Epithelial cell of proximal tubule (primary cell): ENCODE results near the gene ABLIM2. TPM values are rescaled to one million over a fixed set of nuclear protein-coding genes. Genes with fewer than 3 reads are reported as not detected.

ENCODE experiments used
- DNase-seq: peaks from one replicate; pipeline ENCODE4 v3.0.0-alpha.2; 2011; ENCODE audit warnings: low read depth
- H3K4me3 ChIP-seq: 2 replicates; pipeline ENCODE4 v1.5.1; 2011; ENCODE audit warnings: low read depth, mild to moderate bottlenecking, low read length
- total RNA-seq: library from RNA; depleted of rRNA; stranded (reverse); fragments of >200 nt; gene quantifications from 2 replicates; pipeline ENCODE4 v1.2.3, GENCODE V29; 2015
- TF ChIP-seq, protein P1 (sequence below): conservative IDR thresholded peaks from 2 replicates; pipeline ENCODE4 v1.5.1; 2012; ENCODE audit warnings: low read depth, mild to moderate bottlenecking, low read length

ABLIM2 gene
- total RNA-seq, 1 donor from 2014 or later: 1.0 TPM

DNA sequence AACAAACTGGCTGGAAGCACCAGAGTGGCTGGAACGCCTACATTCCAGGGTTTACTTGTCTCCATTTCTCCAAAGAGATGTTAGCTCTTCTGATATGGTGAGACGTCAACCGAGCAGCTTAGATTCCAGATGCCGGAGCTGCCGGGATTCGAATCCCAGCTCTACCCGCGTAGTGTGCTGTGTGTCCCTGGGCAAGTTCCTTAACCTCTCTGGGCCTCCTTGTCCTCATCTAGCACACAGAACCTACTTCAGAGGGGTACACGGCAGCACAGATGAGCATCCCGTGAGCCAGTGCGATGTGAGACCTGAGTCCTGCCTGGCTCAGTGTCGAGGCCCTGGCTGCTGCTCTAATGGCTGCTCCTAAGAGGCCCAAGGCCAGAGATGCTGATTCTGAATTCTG is 60.1 kb downstream of the ABLIM2 start:
- H3K4me3 ChIP-seq: no peak overlapping the region
- TF ChIP-seq, protein P1, sequence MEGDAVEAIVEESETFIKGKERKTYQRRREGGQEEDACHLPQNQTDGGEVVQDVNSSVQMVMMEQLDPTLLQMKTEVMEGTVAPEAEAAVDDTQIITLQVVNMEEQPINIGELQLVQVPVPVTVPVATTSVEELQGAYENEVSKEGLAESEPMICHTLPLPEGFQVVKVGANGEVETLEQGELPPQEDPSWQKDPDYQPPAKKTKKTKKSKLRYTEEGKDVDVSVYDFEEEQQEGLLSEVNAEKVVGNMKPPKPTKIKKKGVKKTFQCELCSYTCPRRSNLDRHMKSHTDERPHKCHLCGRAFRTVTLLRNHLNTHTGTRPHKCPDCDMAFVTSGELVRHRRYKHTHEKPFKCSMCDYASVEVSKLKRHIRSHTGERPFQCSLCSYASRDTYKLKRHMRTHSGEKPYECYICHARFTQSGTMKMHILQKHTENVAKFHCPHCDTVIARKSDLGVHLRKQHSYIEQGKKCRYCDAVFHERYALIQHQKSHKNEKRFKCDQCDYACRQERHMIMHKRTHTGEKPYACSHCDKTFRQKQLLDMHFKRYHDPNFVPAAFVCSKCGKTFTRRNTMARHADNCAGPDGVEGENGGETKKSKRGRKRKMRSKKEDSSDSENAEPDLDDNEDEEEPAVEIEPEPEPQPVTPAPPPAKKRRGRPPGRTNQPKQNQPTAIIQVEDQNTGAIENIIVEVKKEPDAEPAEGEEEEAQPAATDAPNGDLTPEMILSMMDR: no peak
- no peak for DNase-seq

DNA sequence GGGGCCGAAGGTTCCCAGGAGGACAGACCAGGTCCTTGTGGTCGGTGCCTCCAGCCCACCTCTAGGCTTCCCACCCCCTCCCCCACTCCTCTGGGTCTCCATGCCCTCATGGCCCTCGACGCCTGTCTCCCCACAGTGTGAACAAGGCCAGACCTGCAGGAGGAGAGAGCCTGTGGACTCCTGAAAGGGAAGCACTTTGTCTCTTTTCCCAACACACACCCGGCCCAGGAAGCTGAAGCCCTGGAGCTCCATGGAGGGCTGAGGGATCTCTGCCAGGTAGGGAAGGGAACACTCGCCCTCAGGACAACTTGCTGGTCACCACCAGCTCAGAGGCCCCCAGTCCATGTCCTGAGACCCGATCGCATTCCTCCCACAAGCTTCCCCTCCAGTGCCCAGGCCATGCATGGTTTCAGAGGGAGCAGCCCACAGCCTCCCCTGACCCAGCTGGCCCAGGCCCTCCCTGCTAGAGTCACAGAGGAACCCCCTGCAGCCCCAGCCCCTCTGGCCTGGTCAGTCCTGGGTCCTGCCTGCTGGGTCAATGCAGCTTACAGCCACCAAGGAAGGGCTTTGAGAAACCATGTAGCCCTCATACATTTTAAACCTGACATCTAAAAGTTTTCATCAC is 60.8 kb downstream of the ABLIM2 start:
- TF ChIP-seq, protein P1: no peak
- no peak for DNase-seq
- H3K4me3 ChIP-seq: no peak overlapping the region

DNA sequence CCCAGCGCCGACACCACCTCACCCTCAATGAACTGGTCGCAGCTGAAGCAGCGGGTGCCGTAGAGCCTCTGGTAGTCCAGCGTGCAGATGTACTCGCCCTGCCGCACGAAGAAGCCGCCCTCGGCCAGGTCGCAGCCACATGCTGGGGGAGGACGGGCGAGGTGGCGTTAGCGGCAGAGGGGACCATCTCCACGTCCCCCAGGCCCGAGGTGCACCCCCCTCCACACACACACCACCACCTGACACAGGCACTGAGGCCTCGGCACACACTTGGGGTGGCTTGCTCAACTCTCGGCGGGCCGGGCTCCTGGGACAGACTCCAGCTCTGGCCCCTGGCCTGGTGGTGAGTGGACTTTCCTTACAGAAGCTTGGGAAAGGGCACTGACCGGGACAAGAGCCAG is 61.5 kb downstream of the ABLIM2 start:
- TF ChIP-seq, protein P1: no peak
- no peak for DNase-seq
- no peak overlapping the region for H3K4me3 ChIP-seq

DNA sequence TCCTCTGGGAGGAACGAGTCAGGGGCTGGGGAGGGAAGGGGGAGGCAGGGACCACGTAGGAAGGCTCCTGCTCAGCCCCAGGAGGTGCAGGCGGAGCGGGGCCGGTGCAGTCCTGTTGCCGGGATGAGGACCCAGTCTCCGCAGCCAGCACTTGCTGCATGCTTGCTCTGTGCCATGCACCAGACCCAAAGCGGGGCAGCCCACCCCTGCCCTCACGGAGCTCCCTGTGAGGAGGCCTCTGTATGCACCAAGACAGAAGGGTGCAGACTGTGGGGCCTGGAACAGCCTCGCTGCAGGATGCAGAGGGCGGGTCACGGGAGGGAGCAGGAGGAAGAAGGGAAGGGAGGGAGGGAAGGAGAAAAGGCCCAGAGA is 61.9 kb downstream of the ABLIM2 start:
- no peak for DNase-seq
- TF ChIP-seq, protein P1: no peak
- no peak overlapping the region for H3K4me3 ChIP-seq

DNA sequence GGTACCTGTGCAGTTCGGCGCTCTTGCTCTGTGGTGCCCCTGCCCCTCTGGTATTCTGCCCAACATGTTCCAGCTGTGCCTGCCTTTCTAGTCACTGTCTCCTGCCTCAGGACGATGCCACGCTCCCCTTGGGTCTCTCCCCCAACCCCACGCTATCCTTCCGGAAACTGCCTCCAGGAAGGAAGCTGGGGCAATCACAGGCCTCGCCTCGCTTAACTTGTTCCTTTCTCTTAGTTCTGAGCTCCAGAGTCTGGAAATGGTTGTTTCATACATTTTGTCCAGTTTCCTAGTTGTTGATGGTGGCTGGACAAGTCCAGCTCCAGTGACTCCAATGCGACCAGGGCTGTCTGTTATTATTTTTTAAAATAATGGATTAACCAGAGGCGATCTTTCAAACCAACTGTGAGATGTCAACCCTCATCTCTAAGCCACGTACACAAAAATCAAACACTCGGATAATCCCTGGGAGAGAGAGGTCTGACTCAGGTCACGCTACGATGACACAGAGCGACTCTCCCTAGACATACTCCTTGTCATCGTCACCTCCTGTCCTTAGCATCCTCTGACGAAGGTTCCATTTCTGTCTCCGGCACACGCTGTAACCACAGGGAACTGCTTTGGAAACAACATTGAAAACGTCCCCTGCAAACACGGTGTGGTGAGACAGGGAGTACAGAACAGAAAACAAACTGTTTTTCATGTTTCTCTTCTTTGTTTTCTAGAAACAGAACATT is 62.5 kb downstream of the ABLIM2 start:
- H3K4me3 ChIP-seq: no peak overlapping the region
- TF ChIP-seq, protein P1: no peak
- no peak for DNase-seq

DNA sequence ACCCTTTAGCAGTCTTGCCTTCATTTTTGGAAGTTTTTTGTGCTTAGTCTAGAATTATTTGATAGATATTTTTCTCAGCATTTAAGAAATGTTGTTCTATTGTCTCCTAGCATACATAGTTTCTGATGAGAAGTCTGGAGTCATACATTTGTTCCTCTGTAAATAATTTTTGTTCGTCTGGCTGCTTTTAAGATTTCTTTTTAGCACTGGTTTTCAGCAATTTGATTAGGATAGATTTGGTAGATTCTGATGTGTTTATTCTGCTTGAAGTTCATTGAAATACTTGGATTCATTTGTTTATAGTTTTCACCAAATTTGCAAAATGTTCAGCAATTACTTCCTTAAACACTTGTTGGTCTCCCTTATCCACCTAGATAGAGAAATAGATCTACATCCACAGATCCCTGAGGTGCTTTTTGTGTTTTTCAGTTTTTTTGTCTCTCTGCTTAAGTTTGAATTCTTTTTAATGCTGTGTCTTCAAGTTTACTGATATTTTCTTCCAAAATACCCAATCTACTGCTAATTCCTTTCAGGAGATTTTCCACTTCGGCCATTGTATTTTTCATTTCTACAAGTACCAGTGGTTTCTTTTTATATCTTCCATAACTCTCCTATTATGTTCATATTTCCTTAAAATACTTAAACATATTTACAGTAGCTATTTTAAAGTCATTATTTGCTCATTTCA is 64.9 kb downstream of the ABLIM2 start:
- TF ChIP-seq, protein P1: no peak
- H3K4me3 ChIP-seq: no peak overlapping the region
- DNase-seq: no peak
